Endothelial cell of umbilical vein (primary cell): ENCODE results near the gene TRIM17.

Experiments used
- CTCF ChIP-seq, 2 donors: IDR thresholded peaks; 1 replicate in 1 of 2; 2 replicates in 1 of 2; pipeline ENCODE4 v1.5.1; 2011; ENCODE audit warnings: low read length in 2 of 2, mild to moderate bottlenecking in 2 of 2, moderate library complexity in 2 of 2, control low read depth in 1 of 2, inconsistent platforms in 1 of 2, low read depth in 1 of 2; ENCODE audit not compliant: insufficient read depth in 1 of 2; ENCODE audit errors: extremely low read depth in 1 of 2
- EZH2 ChIP-seq: IDR thresholded peaks from 2 replicates; pipeline ENCODE4 v1.6.1; 2012; ENCODE audit warnings: borderline replicate concordance, low read depth, mild to moderate bottlenecking, moderate library complexity, low read length, inconsistent platforms; ENCODE audit not compliant: severe bottlenecking
- GATA2 ChIP-seq: IDR thresholded peaks from 2 replicates; pipeline ENCODE4 v1.7.0; 2011; ENCODE audit warnings: low read depth, mild to moderate bottlenecking, moderate library complexity, mixed read lengths, low read length; ENCODE audit not compliant: insufficient read length, insufficient read depth
- JUN ChIP-seq: IDR thresholded peaks from 2 replicates; pipeline ENCODE4 v1.6.1; 2011; ENCODE audit warnings: borderline replicate concordance, low read depth; ENCODE audit not compliant: insufficient read length, insufficient read depth
- MYC ChIP-seq: IDR thresholded peaks from one replicate; pipeline ENCODE4 v1.6.1; 2011; ENCODE audit warnings: mild to moderate bottlenecking, low read depth, low read length
- POLR2A ChIP-seq: IDR thresholded peaks from 2 replicates; pipeline ENCODE4 v1.6.1; 2012; ENCODE audit warnings: low read depth, mild to moderate bottlenecking, control low read depth, low read length
- POLR2AphosphoS5 ChIP-seq: IDR thresholded peaks from 2 replicates; pipeline ENCODE4 v1.6.1; 2012; ENCODE audit warnings: low read depth, mild to moderate bottlenecking, control low read depth, low read length, moderate library complexity; ENCODE audit not compliant: insufficient read depth
- TF ChIP-seq, protein P1 (sequence below): IDR thresholded peaks from 2 replicates; pipeline ENCODE4 v1.6.1; 2011; ENCODE audit not compliant: insufficient read depth, insufficient read length

DNA sequence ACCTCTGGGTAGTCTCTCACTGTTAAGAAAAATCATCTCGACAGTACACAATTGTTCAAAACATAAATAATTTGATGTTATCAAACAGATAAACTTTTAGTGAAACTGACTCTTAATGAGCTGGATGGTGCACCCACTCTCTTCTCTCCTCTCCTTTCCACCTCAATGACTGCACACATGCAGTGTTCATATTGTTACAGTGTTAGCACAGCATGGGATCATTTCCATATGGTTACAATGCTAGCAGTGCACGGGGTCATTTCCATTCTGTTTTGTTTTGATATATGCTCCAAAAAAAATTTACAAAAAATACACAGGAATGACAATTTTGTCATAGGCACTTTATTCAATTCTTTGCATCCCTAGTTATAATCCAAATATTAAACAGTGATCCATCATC, 44.2 kb upstream of the TRIM17 start:
- TF ChIP-seq EZH2 (no peak), CTCF (IDR thresholded peaks at IDR 0.05; ENCODE audit: extremely low read depth in 1 of 2, insufficient read depth in 1 of 2, low read depth in 1 of 2, low read length in 2 of 2) (no peak), JUN (no peak), POLR2A (no peak), GATA2 (no peak), POLR2AphosphoS5 (no peak), MYC (no peak)
- TF ChIP-seq, protein P1, sequence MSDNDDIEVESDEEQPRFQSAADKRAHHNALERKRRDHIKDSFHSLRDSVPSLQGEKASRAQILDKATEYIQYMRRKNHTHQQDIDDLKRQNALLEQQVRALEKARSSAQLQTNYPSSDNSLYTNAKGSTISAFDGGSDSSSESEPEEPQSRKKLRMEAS, result no peak
